ENCODE results near the gene CHRND.

Gene CHRND

DNA sequence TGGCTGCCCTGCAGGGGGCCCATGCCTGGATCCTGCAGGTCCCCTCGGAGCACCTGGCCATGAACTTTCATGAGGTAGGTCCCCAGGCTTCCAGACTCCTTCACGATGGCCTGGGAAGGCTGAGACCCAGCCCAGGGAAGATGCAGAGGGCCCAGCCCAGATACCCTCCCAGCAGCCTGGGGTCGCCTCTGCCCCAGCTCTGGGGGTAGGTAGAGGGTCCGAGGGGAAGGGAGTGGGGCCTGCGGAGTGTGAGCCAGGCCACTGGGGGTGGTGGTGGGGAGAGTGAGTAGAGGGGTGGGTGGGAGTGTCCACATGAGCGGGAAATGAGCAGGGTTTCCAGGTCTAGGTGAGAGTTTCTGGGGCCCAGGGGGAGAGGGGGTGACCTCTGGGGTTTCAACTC is 1.2 kb upstream of the CHRND start:
- TF ChIP-seq, protein P1, sequence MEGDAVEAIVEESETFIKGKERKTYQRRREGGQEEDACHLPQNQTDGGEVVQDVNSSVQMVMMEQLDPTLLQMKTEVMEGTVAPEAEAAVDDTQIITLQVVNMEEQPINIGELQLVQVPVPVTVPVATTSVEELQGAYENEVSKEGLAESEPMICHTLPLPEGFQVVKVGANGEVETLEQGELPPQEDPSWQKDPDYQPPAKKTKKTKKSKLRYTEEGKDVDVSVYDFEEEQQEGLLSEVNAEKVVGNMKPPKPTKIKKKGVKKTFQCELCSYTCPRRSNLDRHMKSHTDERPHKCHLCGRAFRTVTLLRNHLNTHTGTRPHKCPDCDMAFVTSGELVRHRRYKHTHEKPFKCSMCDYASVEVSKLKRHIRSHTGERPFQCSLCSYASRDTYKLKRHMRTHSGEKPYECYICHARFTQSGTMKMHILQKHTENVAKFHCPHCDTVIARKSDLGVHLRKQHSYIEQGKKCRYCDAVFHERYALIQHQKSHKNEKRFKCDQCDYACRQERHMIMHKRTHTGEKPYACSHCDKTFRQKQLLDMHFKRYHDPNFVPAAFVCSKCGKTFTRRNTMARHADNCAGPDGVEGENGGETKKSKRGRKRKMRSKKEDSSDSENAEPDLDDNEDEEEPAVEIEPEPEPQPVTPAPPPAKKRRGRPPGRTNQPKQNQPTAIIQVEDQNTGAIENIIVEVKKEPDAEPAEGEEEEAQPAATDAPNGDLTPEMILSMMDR (IDR thresholded peaks at IDR 0.05; ENCODE audit: insufficient read depth, low read length, poor library complexity, severe bottlenecking): no peak
- peaks cover 1% of the 10 kb centered on the region; the same call in 1 of the 2 replicates for H3K27me3 ChIP-seq (replicated peaks; ENCODE audit: control insufficient read depth, insufficient read depth, low read length)
- no peak overlapping the region for H3K4me3 ChIP-seq (replicated peaks; ENCODE audit: low read depth, low read length)
- no peak for DNase-seq (ENCODE audit: extremely low read depth, insufficient read length)
- no peaks in the 10 kb centered on the region for H3K36me3 ChIP-seq (ENCODE audit: control insufficient read depth, insufficient read depth, low read length)

DNA sequence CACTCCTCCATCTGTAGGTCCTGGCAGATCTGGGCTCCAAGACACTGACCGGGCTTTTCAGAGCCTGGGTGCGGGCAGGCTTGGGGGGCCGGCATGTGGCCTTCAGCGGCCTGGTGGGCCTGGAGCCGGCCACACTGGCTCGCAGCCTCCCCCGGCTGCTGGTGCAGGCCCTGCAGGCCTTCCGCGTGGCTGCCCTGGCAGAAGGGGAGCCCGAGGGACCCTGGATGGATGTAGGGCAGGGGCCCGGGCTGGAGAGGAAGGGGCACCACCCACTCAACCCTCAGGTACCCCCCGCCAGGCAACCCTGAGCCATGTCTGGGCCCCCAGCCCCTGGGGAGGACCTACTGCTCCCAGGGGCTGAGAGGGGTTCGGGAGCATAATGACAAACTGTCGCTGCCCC is 761 bp upstream of the CHRND start:
- TF ChIP-seq, protein P1 (IDR thresholded peaks at IDR 0.05; ENCODE audit: insufficient read depth, low read length, poor library complexity, severe bottlenecking): no peak
- Histone ChIP-seq H3K4me3 (replicated peaks; ENCODE audit: low read depth, low read length) (no peak overlapping the region), H3K27me3 (replicated peaks; ENCODE audit: control insufficient read depth, insufficient read depth, low read length) (peaks cover 1% of the 10 kb centered on the region; the same call in 1 of the 2 replicates), H3K36me3 (ENCODE audit: control insufficient read depth, insufficient read depth, low read length) (no peaks in the 10 kb centered on the region)
- DNase-seq (ENCODE audit: extremely low read depth, insufficient read length): no peak

DNA sequence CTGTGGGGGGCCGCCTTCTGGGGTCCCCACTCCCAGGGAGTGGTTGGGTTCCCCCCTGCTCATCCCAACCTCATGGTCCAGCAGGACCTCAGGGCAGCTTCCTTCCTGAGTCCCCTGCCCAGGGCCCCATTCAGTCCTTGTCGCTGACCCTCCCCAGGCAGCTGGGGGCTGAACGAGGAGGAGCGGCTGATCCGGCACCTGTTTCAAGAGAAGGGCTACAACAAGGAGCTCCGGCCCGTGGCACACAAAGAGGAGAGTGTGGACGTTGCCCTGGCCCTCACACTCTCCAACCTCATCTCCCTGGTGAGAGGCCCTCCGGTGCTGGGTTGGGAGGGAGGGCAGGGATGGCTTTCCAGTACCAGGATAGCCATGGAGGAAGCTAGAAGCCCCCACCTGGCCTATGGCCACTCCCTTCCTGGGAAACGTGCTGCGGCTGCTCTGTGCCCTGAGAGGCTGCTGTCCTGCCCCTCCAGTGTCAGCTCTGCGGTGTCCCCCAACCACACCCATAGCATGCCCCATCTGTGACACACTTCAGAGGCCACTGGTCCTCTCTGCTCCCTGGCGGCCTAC is 497 bp downstream of the CHRND start:
- peaks cover 1% of the 10 kb centered on the region; the same call in 1 of the 2 replicates for H3K27me3 ChIP-seq (replicated peaks; ENCODE audit: control insufficient read depth, insufficient read depth, low read length)
- no peak for DNase-seq (ENCODE audit: extremely low read depth, insufficient read length)
- TF ChIP-seq, protein P1 (IDR thresholded peaks at IDR 0.05; ENCODE audit: insufficient read depth, low read length, poor library complexity, severe bottlenecking): no peak
- no peaks in the 10 kb centered on the region for H3K36me3 ChIP-seq (ENCODE audit: control insufficient read depth, insufficient read depth, low read length)
- H3K4me3 ChIP-seq (replicated peaks; ENCODE audit: low read depth, low read length): no peak overlapping the region

DNA sequence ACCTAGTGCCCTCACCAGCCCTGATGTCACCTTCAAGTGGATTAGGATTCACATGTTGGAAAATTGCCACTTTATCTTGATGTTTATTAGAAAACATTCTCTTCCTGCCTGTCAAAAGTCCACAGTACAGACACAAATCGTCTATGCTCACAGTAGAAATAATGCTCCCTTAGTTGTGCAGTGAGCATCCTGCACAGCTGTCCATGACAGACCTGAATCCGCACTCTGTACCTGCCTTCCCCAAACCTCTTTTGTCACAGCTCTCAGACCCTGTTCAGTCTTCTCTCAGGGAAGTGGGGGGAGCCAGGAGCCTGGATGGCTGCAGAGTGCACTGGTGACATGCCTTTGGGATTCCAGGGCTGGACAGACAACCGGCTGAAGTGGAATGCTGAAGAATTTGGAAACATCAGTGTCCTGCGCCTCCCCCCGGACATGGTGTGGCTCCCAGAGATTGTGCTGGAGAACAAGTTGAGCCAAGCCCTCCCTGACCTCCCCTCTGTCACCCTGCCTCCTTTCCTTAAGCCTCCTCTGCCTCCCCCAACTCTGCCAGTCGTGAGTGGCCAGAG is 2.0 kb downstream of the CHRND start:
- DNase-seq (ENCODE audit: extremely low read depth, insufficient read length): no peak
- TF ChIP-seq, protein P1 (IDR thresholded peaks at IDR 0.05; ENCODE audit: insufficient read depth, low read length, poor library complexity, severe bottlenecking): no peak
- Histone ChIP-seq H3K27me3 (replicated peaks; ENCODE audit: control insufficient read depth, insufficient read depth, low read length) (peaks cover 1% of the 10 kb centered on the region; the same call in 1 of the 2 replicates), H3K4me3 (replicated peaks; ENCODE audit: low read depth, low read length) (no peak overlapping the region), H3K36me3 (ENCODE audit: control insufficient read depth, insufficient read depth, low read length) (no peaks in the 10 kb centered on the region)

DNA sequence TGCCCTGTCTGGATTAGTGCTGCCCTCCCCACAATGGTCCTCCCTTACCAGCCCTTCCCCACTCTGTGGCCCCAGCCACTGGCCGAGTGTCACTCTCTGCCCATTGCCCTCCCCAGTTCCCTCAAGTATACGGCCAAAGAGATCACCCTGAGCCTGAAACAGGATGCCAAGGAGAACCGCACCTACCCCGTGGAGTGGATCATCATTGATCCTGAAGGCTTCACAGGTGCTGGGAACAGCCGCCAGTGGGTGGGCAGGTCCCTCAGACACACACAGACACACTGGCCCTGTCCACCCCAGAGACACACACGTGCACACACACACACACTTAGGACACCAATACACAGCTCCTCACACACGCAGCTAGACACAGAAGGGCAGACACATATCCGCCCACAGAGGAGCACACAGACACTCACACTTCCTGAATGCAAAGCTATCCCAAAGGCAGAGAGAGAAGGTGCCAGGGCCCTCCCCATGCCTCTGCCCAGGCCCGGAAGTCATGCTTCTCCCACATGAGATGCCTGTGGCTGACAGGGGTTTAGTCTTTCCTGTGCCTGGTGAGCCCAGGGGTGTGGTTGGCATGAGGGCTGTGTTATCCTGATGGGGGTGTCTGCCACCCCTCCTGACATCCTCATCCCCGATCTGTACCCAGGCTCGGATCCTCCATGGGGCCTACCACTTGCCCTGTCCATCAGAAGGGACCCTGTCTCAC is 2.9 kb downstream of the CHRND start:
- TF ChIP-seq, protein P1 (IDR thresholded peaks at IDR 0.05; ENCODE audit: insufficient read depth, low read length, poor library complexity, severe bottlenecking): no peak
- no peak overlapping the region for H3K4me3 ChIP-seq (replicated peaks; ENCODE audit: low read depth, low read length)
- peaks cover 1% of the 10 kb centered on the region; the same call in 1 of the 2 replicates for H3K27me3 ChIP-seq (replicated peaks; ENCODE audit: control insufficient read depth, insufficient read depth, low read length)
- no peak for DNase-seq (ENCODE audit: extremely low read depth, insufficient read length)
- no peaks in the 10 kb centered on the region for H3K36me3 ChIP-seq (ENCODE audit: control insufficient read depth, insufficient read depth, low read length)

All from GM06990 (cell line).